ENCODE measurements around the gene CYS1.
"Not testable (repeated sequence)": the region's sequence is repeated elsewhere in the genome, so short reads cannot be mapped to it uniquely, and the experiment has no call there.

Gene CYS1

GRCh38 chr2:10091889-10092244, 11.7 kb upstream of the CYS1 start:
- DNase-seq, result not testable (repeated sequence)

- DNase-seq, result no peak
Observed at GRCh38 chr2:10091182-10091888, 11.1 kb upstream of the CYS1 start.

- no peak for DNase-seq
Observed at GRCh38 chr2:10089565-10090190, 9.5 kb upstream of the CYS1 start.

GRCh38 chr2:10087360-10087759, 7.1 kb upstream of the CYS1 start:
- no peak for DNase-seq

GRCh38 chr2:10086950-10087349, 6.7 kb upstream of the CYS1 start:
- no peak for DNase-seq

GRCh38 chr2:10085668-10086059, 5.5 kb upstream of the CYS1 start:
- DNase-seq, result no peak

GRCh38 chr2:10085043-10085667, 4.9 kb upstream of the CYS1 start:
- no peak for DNase-seq

GRCh38 chr2:10084223-10084865, 4.1 kb upstream of the CYS1 start:
- DNase-seq, result no peak

GRCh38 chr2:10083692-10084211, 3.5 kb upstream of the CYS1 start:
- DNase-seq, result no peak

GRCh38 chr2:10083046-10083445, 2.8 kb upstream of the CYS1 start:
- no peak for DNase-seq

GRCh38 chr2:10080536-10081304, 509 bp upstream of the CYS1 start:
- DNase-seq, result no peak

- peak; percentile 64 for DNase-seq
Observed at GRCh38 chr2:10079266-10079869, 843 bp downstream of the CYS1 start.

GRCh38 chr2:10078704-10079265, 1.4 kb downstream of the CYS1 start:
- DNase-seq, result no peak

- no peak for DNase-seq
Observed at GRCh38 chr2:10078001-10078400, 2.2 kb downstream of the CYS1 start.

- DNase-seq, result no peak
Observed at GRCh38 chr2:10076988-10077527, 3.2 kb downstream of the CYS1 start.

- no peak for DNase-seq
Observed at GRCh38 chr2:10076511-10076910, 3.7 kb downstream of the CYS1 start.

GRCh38 chr2:10075571-10076209, 4.5 kb downstream of the CYS1 start:
- DNase-seq, result no peak

- no peak for DNase-seq
Observed at GRCh38 chr2:10075101-10075500, 5.1 kb downstream of the CYS1 start.

GRCh38 chr2:10073706-10074105, 6.5 kb downstream of the CYS1 start:
- DNase-seq, result no peak

GRCh38 chr2:10072656-10073480, 7.3 kb downstream of the CYS1 start:
- DNase-seq, result peak; percentile 92

All from NCI-H2171 (cell line).